Measurements from ENCODE around the gene ZNF564.

DNA sequence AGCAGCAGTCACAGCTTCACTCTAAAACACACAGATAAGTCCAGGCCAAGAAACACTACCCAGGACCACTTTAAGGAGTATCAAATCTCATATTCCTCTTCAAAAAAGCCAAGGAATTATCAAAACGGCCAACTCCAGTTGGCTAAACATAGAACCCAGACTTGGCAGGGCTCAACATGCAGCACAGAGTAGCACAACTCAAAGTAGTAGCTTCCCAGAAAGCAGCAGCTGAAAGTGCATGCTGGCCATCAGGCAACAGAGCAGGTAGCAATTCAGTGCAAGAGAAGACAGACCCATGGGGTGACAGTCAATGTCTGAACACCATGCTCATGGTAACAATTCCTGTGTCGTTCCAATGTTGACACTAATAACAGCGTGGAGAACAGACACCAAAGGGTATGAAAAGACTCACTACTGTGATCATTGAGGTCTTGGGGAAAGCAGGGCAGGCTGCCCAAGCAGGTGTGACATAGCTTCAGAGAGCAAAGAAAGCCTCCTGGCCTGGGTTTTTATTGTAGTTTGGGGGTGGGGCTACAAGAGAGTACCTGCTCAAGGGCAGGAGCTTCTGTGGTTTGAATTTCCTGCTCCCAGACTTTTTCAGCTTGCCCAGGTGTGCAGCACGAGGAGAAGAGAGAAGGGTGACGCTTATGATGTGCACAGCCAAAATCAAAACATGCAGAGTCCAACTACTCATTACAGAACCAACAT is 72.9 kb downstream of the ZNF564 start:
- TF ChIP-seq, protein P1, sequence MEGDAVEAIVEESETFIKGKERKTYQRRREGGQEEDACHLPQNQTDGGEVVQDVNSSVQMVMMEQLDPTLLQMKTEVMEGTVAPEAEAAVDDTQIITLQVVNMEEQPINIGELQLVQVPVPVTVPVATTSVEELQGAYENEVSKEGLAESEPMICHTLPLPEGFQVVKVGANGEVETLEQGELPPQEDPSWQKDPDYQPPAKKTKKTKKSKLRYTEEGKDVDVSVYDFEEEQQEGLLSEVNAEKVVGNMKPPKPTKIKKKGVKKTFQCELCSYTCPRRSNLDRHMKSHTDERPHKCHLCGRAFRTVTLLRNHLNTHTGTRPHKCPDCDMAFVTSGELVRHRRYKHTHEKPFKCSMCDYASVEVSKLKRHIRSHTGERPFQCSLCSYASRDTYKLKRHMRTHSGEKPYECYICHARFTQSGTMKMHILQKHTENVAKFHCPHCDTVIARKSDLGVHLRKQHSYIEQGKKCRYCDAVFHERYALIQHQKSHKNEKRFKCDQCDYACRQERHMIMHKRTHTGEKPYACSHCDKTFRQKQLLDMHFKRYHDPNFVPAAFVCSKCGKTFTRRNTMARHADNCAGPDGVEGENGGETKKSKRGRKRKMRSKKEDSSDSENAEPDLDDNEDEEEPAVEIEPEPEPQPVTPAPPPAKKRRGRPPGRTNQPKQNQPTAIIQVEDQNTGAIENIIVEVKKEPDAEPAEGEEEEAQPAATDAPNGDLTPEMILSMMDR (IDR thresholded peaks at IDR 0.05): no peak
- no peak for TF ChIP-seq POLR2A (IDR thresholded peaks at IDR 0.05)

Data from testis (tissue), 2 donors.